IMR-90 (cell line): Measurements from ENCODE around the gene ACTR3C. TPM values are rescaled to one million over a fixed set of nuclear protein-coding genes. Genes with fewer than 3 reads are reported as not detected.
A peak's percentile ranks its signal among the peaks of the same experiment; 100 is the strongest.

Experiments
- ATAC-seq: fragments of 200-7000 bp; cut with Tn5 transposase; 2 replicates; pipeline ENCODE4 v1.9.1; 2020; ENCODE audit warnings: low read depth, mild to moderate bottlenecking, moderate library complexity
- BruUV-seq: library from RNA; stranded (reverse); fragments of 400-500 nt; replicated peaks from 2 replicates; lab custom pipeline; 2021; lab: Mats Ljungman, UMichigan
- CTCF ChIA-PET: fragments of 300-600 bp; formaldehyde crosslinking; extraction: SDS; loops from one replicate; lab custom pipeline; 2021; ENCODE audit warnings: antibody characterized with exemption; lab: Yijun Ruan, JAX
- POLR2A ChIA-PET: fragments of 300-600 bp; sonication (Branson Sonifier 250); formaldehyde crosslinking; loops from one replicate; lab custom pipeline; 2022; ENCODE audit warnings: antibody characterized with exemption; ENCODE audit not compliant: unreplicated experiment; lab: Charles Lee
- DNase-seq: peaks from one replicate; pipeline ENCODE4 v3.0.0; 2013
- H2AFZ ChIP-seq: replicated peaks from 2 replicates; pipeline ENCODE3; 2013; ENCODE audit warnings: low read length, mild to moderate bottlenecking; ENCODE audit not compliant: poor library complexity
- H2AK5ac ChIP-seq: 2 replicates; pipeline ENCODE4 v1.6.1; 2013; ENCODE audit warnings: low read depth, low read length, inconsistent platforms
- H2AK9ac ChIP-seq: replicated peaks from 2 replicates; pipeline ENCODE3; 2013; ENCODE audit warnings: mild to moderate bottlenecking, low read depth, low read length, moderate library complexity; ENCODE audit not compliant: poor library complexity
- H2BK120ac ChIP-seq: 2 replicates; pipeline ENCODE4 v1.6.1; 2013; ENCODE audit warnings: low read depth, low read length, inconsistent platforms
- H2BK15ac ChIP-seq: 3 replicates; pipeline ENCODE4 v1.6.1; 2013; ENCODE audit warnings: low read depth, low read length, inconsistent platforms
- H2BK20ac ChIP-seq: 2 replicates; pipeline ENCODE4 v1.6.1; 2013; ENCODE audit warnings: low read depth, mild to moderate bottlenecking, inconsistent platforms, low read length, moderate library complexity
- H2BK5ac ChIP-seq: 2 replicates; pipeline ENCODE4 v1.6.1; 2013; ENCODE audit warnings: mild to moderate bottlenecking, low read depth, low read length, inconsistent platforms; ENCODE audit not compliant: poor library complexity, severe bottlenecking
- H3K14ac ChIP-seq: replicated peaks from 2 replicates; pipeline ENCODE4 v1.6.1; 2013; ENCODE audit warnings: low read depth, low read length, inconsistent platforms
- H3K18ac ChIP-seq: 2 replicates; pipeline ENCODE4 v1.6.1; 2013; ENCODE audit warnings: low read depth, low read length, control low read depth
- H3K23ac ChIP-seq: 2 replicates; pipeline ENCODE4 v1.6.1; 2013; ENCODE audit warnings: low read depth, low read length, inconsistent platforms
- H3K27ac ChIP-seq: 2 replicates; pipeline ENCODE4 v1.5.1; 2013; ENCODE audit warnings: mild to moderate bottlenecking, control low read depth, low read length; ENCODE audit not compliant: insufficient read depth
- H3K27me3 ChIP-seq: 2 replicates; pipeline ENCODE4 v1.6.1; 2013; ENCODE audit warnings: low read length; ENCODE audit not compliant: control insufficient read depth, insufficient read depth
- H3K36me3 ChIP-seq: 2 replicates; pipeline ENCODE4 v1.6.1; 2013; ENCODE audit warnings: low read length, mixed read lengths; ENCODE audit not compliant: control insufficient read depth, insufficient read depth
- H3K4ac ChIP-seq: 2 replicates; pipeline ENCODE4 v1.6.1; 2013; ENCODE audit warnings: low read depth, low read length, inconsistent platforms
- H3K4me1 ChIP-seq: 2 replicates; pipeline ENCODE4 v1.6.1; 2013; ENCODE audit warnings: low read length, mixed read lengths; ENCODE audit not compliant: control insufficient read depth, insufficient read depth
- H3K4me2 ChIP-seq: 2 replicates; pipeline ENCODE4 v1.6.1; 2013; ENCODE audit warnings: low read depth, mild to moderate bottlenecking, control low read depth, low read length, moderate library complexity
- H3K4me3 ChIP-seq: 2 replicates; pipeline ENCODE4 v1.5.1; 2013; ENCODE audit warnings: low read depth, mild to moderate bottlenecking, control low read depth, low read length, moderate library complexity; ENCODE audit not compliant: insufficient read depth
- H3K56ac ChIP-seq: 2 replicates; pipeline ENCODE4 v1.6.1; 2013; ENCODE audit warnings: low read length, inconsistent platforms; ENCODE audit not compliant: insufficient read depth; ENCODE audit errors: extremely low read depth
- H3K79me1 ChIP-seq, 2 experiments: 2 replicates each; pipeline ENCODE4 v1.6.1; 2013; ENCODE audit warnings: low read length in 2 of 2, inconsistent platforms in 1 of 2, low read depth in 1 of 2
- H3K9ac ChIP-seq: 2 replicates; pipeline ENCODE4 v1.6.1; 2013; ENCODE audit warnings: low read depth, low read length, control low read depth
- H3K9me1 ChIP-seq: 2 replicates; pipeline ENCODE4 v1.6.1; 2013; ENCODE audit warnings: low read length, inconsistent platforms; ENCODE audit not compliant: insufficient read depth
- H3K9me3 ChIP-seq: 2 replicates; pipeline ENCODE4 v1.6.1; 2013; ENCODE audit warnings: low read length; ENCODE audit not compliant: control insufficient read depth, insufficient read depth
- H4K20me1 ChIP-seq: 2 replicates; pipeline ENCODE4 v1.6.1; 2013; ENCODE audit warnings: low read length, inconsistent platforms; ENCODE audit not compliant: insufficient read depth
- H4K5ac ChIP-seq: 2 replicates; pipeline ENCODE4 v1.6.1; 2013; ENCODE audit warnings: mild to moderate bottlenecking, low read depth, low read length, control low read depth
- H4K8ac ChIP-seq, 2 experiments: 2 replicates each; pipeline ENCODE4 v1.6.1; 2013; ENCODE audit warnings: low read depth in 2 of 2, low read length in 2 of 2, control low read depth in 1 of 2, inconsistent platforms in 1 of 2
- H4K91ac ChIP-seq: 2 replicates; pipeline ENCODE4 v1.6.1; 2013; ENCODE audit warnings: low read depth, low read length, inconsistent platforms; ENCODE audit not compliant: insufficient read depth
- BHLHE40 ChIP-seq: fragments of 150-350 bp; IDR thresholded peaks from 2 replicates; pipeline ENCODE4 v1.6.1; 2016; ENCODE audit warnings: mild to moderate bottlenecking, low read depth, low read length
- NFE2L2 ChIP-seq: fragments of 150-350 bp; IDR thresholded peaks from 2 replicates; pipeline ENCODE4 v1.6.1; 2016; ENCODE audit warnings: low read depth, mild to moderate bottlenecking, low read length
- SMC3 ChIP-seq: fragments of 150-350 bp; IDR thresholded peaks from 2 replicates; pipeline ENCODE4 v1.6.1; 2016; ENCODE audit warnings: low read depth, mild to moderate bottlenecking, antibody characterized with exemption, low read length, moderate library complexity
- WGBS, 2 experiments: methylation state at CpG; one replicate each; pipeline versions ENCODE4 v1.1.5 to v1.1.7; 2013; ENCODE audit warnings: missing lambda C conversion rate in 2 of 2; ENCODE audit not compliant: insufficient read length in 1 of 2; ENCODE audit errors: extremely low coverage in 2 of 2; 5-methylcytosine and 5-hydroxymethylcytosine counted together
- dilution Hi-C: fragments of 300-500 bp; cut with HindIII; formaldehyde crosslinking; loops from one replicate; pipeline ENCODE4 v1.14.3; 2018; ENCODE audit warnings: low sequenced_read_pairs; ENCODE audit not compliant: unreplicated experiment
- in situ Hi-C: fragments of 300-500 bp; cut with MboI; formaldehyde crosslinking; loops from 3 replicates; pipeline ENCODE4 v1.14.3; 2019; ENCODE audit warnings: low sequenced_read_pairs, inconsistent platforms, mixed read lengths
- intact Hi-C: fragments of 100-400 bp; cut with micrococcal nuclease; formaldehyde crosslinking; loops from 2 replicates; pipeline ENCODE4 v1.10.0; 2022
- polyA plus RNA-seq, 3 experiments: library from polyadenylated mRNA; depleted of rRNA; stranded (reverse); fragments of >200 nt; gene quantifications; 2 replicates each; pipeline ENCODE4 v1.2.3, GENCODE V29; 2012; ENCODE audit warnings: low replicate concordance in 1 of 3
- total RNA-seq: library from RNA; depleted of rRNA; stranded (reverse); fragments of >200 nt; gene quantifications from 2 replicates; pipeline ENCODE4 v1.2.3, GENCODE V29; 2012

The ACTR3C gene
- total and polyA plus RNA-seq, 2 of the 4 experiments (the other 2 are of a cell fraction): not detected

DNA sequence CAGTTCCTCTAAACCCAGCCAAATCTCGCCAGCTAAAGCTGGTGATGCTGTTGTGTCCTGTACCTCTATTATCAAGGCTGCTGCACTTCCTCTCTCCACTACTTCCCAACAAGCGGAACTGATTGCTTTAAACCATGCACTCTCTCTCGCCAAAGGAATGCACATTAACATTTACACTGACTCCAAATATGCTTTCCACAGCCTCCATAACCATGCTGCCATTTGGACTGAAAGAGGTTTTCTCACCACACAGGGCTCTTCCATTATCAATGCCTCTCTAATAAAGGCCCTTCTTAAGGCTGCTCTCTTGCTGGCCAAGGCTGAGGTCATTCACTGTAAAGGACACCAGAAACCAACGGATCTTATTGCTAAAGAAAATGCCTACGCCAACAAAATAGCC is 11.6 kb downstream of the ACTR3C start:
- no peak overlapping the region for H2BK15ac ChIP-seq
- H4K20me1 ChIP-seq: no peaks in the 10 kb centered on the region
- H2BK120ac ChIP-seq: 0 out of 2 replicates have a peak overlapping the region, but pooled peaks have one; percentile 8
- peak overlapping the region; percentile 22; the same call in 1 of the 2 replicates for H3K4ac ChIP-seq
- H3K4me3 ChIP-seq: no peak overlapping the region
- no peak overlapping the region for H3K18ac ChIP-seq
- no peak overlapping the region for H3K14ac ChIP-seq
- no peak overlapping the region for H3K56ac ChIP-seq
- H3K27me3 ChIP-seq: no peaks in the 10 kb centered on the region
- no peak overlapping the region; the same call in 1 of the 2 replicates for H2AK5ac ChIP-seq
- 0 out of 2 replicates have a peak, but pooled peaks cover 3% of the 10 kb centered on the region for H3K9me1 ChIP-seq
- no peak overlapping the region for H3K9ac ChIP-seq
- intact Hi-C loops (no loop called here), dilution Hi-C loops (no loop called here), in situ Hi-C loops (loop anchor here (25.0 kb wide), 1 partner anchor 426 kb away; the partner anchor contains the start of gene GIMAP5)
- no peaks in the 10 kb centered on the region for H3K79me1 ChIP-seq
- H4K5ac ChIP-seq: no peak overlapping the region
- 0 out of 2 replicates have a peak overlapping the region, but pooled peaks have one; percentile 9 for H3K23ac ChIP-seq
- H2BK5ac ChIP-seq: no peak overlapping the region
- ChIA-PET POLR2A (no interaction called here), CTCF (interaction anchor here (0.7 kb wide), 1 partner anchor 14 kb away, joined by 3 read pairs; no protein-coding TSS in a partner anchor)
- H4K8ac ChIP-seq: no peak overlapping the region
- BruUV-seq: no TSS peak
- no peak overlapping the region for H3K4me2 ChIP-seq
- no peak overlapping the region for H2AK9ac ChIP-seq
- ATAC-seq (peak; percentile 65), DNase-seq (no peak)
- H3K36me3 ChIP-seq: no peaks in the 10 kb centered on the region
- H4K91ac ChIP-seq: no peak overlapping the region; the same call in 1 of the 2 replicates
- TF ChIP-seq NFE2L2 (no peak), SMC3 (no peak), BHLHE40 (no peak)
- H3K9me3 ChIP-seq: 0 out of 2 replicates have a peak, but pooled peaks cover 2% of the 10 kb centered on the region
- H2AFZ ChIP-seq: no peak overlapping the region
- no peak overlapping the region for H2BK20ac ChIP-seq
- 76% methylated on average over 3 of the region's 5 CpGs; no CpG with 5 or more reads in 1 of the 2 experiments for WGBS, 2 experiments
- H3K27ac ChIP-seq: no peak overlapping the region
- peaks cover 5% of the 10 kb centered on the region; the same call in 1 of the 2 replicates for H3K4me1 ChIP-seq
